Activated CD4-positive, alpha-beta T cell treated with anti-CD3 and anti-CD28 coated beads, Interleukin-10, Interleukin-2, amounts not matched to agents 100 ng/mL and 50 ng/mL, durations not matched to agents 16 hours and 8 hours (primary cell): ENCODE results near the gene ESAM.

Source experiments
- DNase-seq: peaks from one replicate; pipeline ENCODE4 v3.0.0-alpha.2; 2020

The ESAM gene

GRCh38 chr11:124751391-124751740 lies 10.7 kb downstream of the ESAM start:
- no peak for DNase-seq

DNA sequence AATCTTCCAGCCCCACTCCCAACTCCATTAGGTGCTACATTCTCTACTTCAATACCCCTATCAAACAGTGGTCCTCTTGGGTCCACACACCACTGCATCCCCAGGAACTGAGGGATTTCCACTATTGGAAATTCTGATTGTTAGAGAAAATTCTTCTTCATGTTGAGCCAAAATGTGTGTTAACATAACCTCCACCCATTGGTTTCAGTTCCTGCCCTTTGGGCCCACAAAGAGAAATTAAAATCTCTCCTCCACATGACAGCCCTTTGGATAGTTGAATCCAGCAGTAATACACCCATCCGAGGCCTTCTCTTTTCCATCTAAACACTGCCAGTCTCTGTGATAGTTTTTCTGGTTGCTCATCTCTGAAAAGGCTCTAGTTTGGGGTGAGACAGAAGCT lies 12.2 kb downstream of the ESAM start:
- no peak for DNase-seq

GRCh38 chr11:124748481-124749343 lies 13.4 kb downstream of the ESAM start:
- no peak for DNase-seq

DNA sequence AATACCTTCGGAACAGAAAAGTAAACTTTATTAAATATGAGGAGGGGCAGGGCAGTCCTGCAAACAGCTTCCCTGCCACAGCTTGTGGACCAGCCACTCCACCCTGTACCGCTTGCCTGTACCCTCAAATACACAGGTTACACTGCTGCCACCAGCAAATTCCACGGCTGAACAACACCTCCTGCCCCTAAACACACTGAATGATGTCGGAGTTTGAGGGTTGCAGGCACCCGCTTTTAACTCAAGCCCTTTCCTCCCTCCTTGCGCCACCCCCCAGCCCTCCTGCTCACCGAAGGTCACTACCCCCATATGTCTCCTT lies 14.0 kb downstream of the ESAM start:
- no peak for DNase-seq

- DNase-seq, result no peak
Measured at GRCh38 chr11:124747406-124748099, 14.5 kb downstream of the ESAM start.

DNA sequence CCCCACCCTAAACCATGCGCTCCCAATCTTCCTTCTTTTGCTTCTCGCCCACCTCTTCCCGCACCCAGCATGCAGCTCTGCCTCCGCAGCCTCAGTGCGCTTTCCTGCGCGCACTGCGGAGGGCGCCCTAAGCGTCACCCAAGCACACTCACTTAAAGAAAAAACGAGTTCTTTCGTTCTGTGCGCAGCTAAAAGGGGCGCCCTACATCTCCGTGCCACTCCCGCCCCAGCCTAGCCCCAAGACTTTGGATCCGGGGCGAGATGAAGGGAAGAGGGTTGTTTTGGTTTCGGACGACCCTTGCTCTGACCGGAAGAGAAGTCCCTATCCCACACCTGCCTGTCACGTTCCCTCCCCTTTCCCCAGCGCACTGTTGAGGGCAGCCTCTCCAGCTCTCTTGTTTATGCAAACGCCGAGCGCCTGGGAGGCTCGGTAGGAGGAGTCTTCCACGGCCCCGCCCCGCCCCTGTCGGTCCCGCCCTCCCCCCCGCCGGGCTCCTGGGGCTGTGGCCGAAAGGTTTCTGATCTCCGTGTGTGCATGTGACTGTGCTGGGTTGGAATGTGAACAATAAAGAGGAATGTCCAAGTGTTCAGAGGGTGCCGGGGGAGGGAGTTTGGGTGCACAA lies 15.4 kb downstream of the ESAM start:
- DNase-seq, result peak; percentile 84

DNA sequence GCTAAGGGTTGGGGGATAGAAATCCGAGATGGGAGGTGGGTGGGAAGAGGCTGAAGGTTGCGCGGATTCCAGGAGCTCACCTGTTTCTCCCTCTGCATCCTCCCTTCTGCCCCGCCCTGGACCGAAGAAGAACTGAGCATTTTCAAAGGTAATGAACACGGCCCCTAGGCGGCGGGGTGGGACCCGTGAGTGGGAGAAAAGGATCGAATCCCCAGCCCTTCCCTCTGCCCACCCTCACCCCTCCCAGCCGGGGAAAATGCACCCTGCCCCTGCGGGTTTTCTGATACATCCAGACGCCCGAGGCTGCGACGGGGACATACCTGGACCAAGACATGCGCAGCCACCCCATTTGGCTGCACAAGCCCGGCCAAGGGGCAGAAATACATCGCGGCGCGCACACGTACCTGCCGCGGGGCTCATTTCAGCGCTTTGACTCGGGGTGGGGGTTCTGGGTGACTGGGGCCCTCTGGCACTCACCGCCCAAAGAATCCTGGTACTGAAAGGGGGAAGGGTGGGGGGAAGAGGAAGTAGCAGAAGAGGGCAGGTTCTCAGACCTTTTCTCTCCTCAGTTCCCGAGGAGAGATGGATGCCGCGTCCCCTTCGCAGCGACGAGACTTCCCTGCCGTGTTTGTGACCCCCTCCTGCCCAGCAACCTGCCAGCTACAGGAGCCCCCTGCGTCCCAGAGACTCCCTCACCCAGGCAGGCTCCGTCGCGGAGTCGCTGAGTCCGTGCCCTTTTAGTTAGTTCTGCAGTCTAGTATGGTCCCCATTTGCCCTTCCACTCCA lies 16.1 kb downstream of the ESAM start:
- peak; percentile 42 for DNase-seq

- DNase-seq, result no peak
Measured at GRCh38 chr11:124745270-124745834, 16.7 kb downstream of the ESAM start.

DNA sequence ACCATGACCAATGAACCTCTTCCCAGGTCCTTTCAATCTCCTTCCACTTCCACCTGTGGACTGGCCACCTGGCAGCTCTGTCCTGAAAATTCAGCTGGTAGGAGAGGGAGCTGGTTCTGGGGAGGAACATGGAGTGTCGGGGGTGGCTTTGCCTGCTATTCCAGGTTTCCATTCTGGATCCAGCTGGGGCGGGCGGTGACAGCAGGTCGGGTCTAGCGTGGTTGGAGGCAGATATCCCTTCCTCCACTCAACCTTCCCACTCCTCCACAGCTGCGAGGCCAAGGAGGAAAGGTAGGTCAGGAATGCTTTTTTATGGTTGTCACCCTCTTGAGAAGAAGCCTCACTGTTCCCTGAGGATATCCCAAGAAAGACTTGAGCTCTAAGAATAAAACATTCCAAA lies 19.0 kb downstream of the ESAM start:
- no peak for DNase-seq

DNA sequence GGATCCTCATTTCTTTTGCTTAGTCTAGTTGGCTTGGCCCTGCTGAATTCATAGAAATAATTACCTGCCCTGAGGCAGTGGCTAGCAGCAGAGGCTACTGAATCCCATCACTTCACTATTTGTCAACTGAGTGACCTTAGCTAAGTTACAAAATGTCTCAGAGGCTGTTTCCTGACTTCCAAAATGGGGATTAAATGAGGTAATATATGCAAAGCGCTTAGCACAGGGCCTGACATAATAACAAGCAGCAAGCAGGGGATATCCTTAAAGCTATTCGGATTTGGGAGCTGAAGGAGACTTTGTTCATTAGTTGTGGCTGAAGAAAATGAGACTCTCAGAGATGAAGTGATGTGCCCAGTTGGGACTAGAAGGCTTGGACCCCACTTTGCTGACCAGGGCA lies 19.5 kb downstream of the ESAM start:
- DNase-seq, result no peak

DNA sequence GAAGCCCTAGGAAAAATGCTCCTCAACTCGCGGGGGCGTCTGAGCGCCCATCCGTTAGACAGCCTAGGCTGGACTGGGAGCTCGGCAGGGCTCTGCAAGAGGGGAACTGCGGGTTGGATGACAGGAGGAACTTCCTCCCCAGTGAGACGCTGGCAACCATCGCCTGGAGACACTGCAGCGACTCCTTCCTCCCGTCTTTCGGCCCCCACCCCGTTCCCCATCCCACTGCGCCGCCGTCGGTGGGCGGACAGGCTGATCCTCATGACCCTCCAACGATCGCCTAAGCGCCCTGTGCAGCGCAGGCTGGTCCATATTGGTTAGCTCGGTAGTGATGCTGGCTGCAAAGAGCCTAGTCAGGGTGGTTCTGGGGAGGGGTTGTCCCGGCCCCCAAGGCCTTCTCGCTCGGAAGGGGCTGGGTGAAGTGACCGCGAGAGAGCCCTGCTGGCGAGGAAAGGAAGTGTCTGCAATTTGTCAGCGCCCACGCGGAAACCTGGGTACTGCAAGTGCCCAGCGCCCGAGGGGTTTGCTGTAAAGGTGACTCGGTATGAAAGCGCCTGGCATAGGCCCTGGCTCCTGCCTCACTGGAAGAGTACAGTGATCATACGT lies 21.7 kb downstream of the ESAM start:
- DNase-seq, result peak; percentile 46

DNA sequence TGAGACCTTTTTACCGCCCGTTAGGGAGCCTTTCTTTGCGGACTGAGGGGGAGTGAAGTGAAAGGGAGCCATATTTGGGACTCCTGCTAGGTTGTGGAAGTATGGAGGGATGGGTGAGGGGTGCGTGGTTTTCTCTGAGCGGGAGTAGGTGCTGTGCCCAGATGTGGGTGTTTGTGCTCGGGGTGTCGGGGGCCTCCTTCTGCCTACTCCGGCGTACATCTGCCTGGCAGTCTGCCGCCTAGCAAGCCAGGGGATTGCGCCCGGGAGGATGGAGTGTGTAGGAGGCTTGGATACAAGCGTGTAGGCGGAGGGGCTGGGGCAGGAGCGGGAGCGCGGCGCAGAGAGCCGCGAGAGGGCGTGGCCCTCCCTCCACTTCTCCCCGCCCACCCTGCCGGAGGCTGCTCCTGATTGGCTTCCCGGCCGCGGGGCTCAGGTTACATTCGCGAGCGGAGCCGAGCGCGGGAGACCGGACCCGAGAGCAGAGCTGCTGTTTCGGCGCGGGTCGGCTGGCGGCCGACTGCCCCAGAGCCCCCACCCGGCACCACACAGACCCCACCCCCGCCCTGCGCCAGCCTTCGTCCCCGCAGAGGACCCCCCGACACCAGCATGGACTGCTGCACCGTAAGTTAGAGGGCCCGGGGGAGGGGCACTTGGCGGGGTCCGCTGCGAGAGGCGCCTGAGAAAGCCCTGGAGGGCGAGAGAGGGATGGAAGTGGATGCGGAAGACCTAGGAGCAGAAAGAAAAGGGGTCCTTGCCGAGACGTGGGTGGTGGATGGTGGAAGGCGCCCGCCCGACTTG lies 22.4 kb downstream of the ESAM start, which contains the start of gene NRGN:
Gene NRGN (plus strand): TSS at position 464 of the 798 bp plus-strand sequence. CDS start 143 bp downstream, at position 607.
- peak; percentile 90 for DNase-seq

DNA sequence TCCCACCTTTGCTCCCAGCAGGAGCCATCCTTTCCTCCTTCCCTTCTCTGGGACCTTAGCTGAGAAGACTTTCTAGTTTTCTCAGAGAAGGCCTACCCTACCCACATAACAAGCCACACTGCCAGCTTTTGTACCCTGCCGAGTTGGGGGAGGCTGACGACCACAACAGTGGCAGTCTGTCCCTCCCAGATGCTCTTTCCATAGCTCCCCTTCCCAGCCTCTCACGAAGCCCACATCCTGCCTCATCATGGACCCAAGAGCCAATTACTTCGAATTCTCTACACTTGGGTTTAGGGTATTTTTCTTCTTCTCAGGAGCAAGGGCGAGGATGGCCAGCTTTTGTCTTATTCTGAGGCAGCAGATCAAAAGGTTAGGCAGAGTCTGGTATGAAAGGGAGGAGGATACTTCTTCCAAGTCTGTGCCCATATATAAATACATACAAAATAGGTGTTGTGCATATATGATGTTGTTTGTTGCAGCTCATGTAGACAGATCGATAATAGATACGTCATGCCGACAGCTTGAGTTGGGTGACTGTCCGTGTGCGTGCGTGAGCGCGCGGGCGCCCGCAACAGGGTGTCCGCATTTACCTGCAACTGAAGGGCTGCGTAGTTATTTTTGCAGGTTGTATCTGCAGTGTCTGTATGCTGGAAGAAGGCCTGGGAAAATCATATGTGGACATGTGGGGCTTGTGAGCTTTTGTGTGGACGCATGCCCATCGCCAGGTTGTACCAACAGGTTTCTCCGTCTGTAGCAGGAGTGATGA lies 23.2 kb downstream of the ESAM start:
- no peak for DNase-seq

- no peak for DNase-seq
Measured at GRCh38 chr11:124737638-124738305, 24.3 kb downstream of the ESAM start.

DNA sequence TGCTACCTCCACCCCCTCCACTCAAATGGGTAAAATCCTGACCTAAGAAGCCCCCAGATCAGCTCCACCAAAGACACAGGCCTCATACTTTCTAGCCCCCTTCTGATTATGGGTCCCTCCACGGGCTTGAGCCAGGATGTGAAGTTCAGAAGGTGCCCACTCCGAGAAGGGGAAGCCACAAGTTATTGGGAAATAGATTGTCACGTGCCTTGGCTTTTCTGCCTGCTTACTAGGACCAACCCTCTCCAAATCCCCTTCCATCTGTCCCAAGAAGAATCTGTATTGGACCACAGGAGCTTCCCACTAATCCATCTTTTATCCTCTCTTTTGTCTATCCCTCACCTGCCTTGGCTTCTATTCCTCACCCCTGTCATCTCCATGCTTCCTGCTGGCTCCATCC lies 25.4 kb downstream of the ESAM start:
- DNase-seq, result no peak

- no peak for DNase-seq
Measured at GRCh38 chr11:124732230-124732629, 29.9 kb downstream of the ESAM start.

DNA sequence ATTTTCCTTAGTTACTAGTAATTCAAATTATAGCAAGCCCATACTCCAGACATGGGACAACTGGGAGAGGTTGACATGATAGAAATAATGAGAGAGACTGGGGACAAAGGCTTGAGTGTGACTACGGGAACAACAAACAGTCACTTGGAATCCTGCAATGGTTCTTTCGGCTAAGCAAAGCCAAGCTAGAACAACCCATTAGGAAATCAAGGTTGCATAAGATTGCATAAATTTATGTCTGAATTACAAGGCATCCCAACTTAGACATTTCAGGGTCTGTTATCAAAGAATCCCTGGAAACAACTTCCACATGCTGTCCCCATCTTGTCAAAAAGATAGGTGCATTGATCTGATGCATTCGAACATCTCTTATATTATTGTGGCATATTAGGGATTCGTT lies 32.5 kb downstream of the ESAM start:
- DNase-seq, result no peak

- DNase-seq, result no peak
Measured at GRCh38 chr11:124728134-124728533, 34.0 kb downstream of the ESAM start.

DNA sequence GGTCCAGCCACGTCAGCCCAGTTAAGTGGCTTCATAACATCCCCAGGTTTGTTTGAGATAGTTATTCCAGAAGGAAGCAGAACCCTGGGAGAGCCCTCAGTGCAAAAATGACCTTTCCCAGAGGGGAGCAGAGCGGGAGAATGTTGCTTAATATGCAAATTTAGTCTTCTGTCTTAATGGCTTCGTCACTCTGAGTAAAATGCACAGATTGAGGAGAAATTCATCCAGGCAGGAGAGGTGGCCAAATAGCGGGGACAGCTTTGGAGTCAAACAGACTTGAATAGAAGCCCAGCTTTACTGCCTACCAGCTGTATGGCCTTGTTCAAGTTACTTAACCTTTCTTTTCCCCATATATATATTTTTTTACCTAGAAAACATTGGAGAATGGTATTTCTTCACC lies 34.6 kb downstream of the ESAM start:
- DNase-seq, result no peak

GRCh38 chr11:124725719-124726105 lies 36.4 kb downstream of the ESAM start:
- DNase-seq, result no peak
